HG03175 (cell line): Measurements from ENCODE around the gene OR8D2.

Experiments
- ATAC-seq: cut with Tn5 transposase; IDR thresholded peaks from one replicate; pipeline ENCODE4 v1.9.1; 2021; ENCODE audit warnings: mild to moderate bottlenecking, moderate library complexity; ENCODE audit not compliant: unreplicated experiment

The OR8D2 gene

GRCh38 chr11:124320097-124320496 is at the start of gene OR8D2:
Gene OR8D2, minus strand, starts transcription at chr11:124320197. Its CDS starts 0 bp downstream, at chr11:124320197.
- no peak for ATAC-seq

- no peak for ATAC-seq
Measured at GRCh38 chr11:124359566-124359965, 39.6 kb upstream of the OR8D2 start.

- no peak for ATAC-seq
Measured at GRCh38 chr11:124346311-124346955, 26.4 kb upstream of the OR8D2 start.

- no peak for ATAC-seq
Measured at GRCh38 chr11:124344346-124344745, 24.3 kb upstream of the OR8D2 start.

- ATAC-seq: no peak
Measured at GRCh38 chr11:124340142-124340447, 20.1 kb upstream of the OR8D2 start.

GRCh38 chr11:124339396-124340141 is 19.6 kb upstream of the OR8D2 start:
- ATAC-seq: no peak

GRCh38 chr11:124331873-124332272 is 11.9 kb upstream of the OR8D2 start:
- no peak for ATAC-seq

GRCh38 chr11:124329787-124330478 is 9.9 kb upstream of the OR8D2 start:
- peak; percentile 96 for ATAC-seq

- ATAC-seq: no peak
Measured at GRCh38 chr11:124327775-124328174, 7.8 kb upstream of the OR8D2 start.

GRCh38 chr11:124322356-124322755 is 2.4 kb upstream of the OR8D2 start:
- ATAC-seq: no peak

GRCh38 chr11:124315052-124315451 is 4.9 kb downstream of the OR8D2 start:
- no peak for ATAC-seq

- ATAC-seq: no peak
Measured at GRCh38 chr11:124313849-124314248, 6.1 kb downstream of the OR8D2 start, which contains the start of gene OR8D1. Gene OR8D1, minus strand, starts transcription at chr11:124313949. Its CDS starts 3,183 bp downstream, at chr11:124310766.

GRCh38 chr11:124313131-124313530 is 6.9 kb downstream of the OR8D2 start:
- no peak for ATAC-seq

GRCh38 chr11:124311670-124312069 is 8.3 kb downstream of the OR8D2 start:
- no peak for ATAC-seq

GRCh38 chr11:124311269-124311668 is 8.7 kb downstream of the OR8D2 start:
- ATAC-seq: no peak

- no peak for ATAC-seq
Measured at GRCh38 chr11:124310721-124311120, 9.3 kb downstream of the OR8D2 start.

GRCh38 chr11:124307093-124307492 is 12.9 kb downstream of the OR8D2 start:
- no peak for ATAC-seq

- no peak for ATAC-seq
Measured at GRCh38 chr11:124302347-124303125, 17.5 kb downstream of the OR8D2 start.

GRCh38 chr11:124301548-124301947 is 18.4 kb downstream of the OR8D2 start:
- ATAC-seq: no peak

GRCh38 chr11:124297921-124298320 is 22.1 kb downstream of the OR8D2 start:
- ATAC-seq: no peak

GRCh38 chr11:124296016-124296415 is 24.0 kb downstream of the OR8D2 start:
- no peak for ATAC-seq
